CD4-positive, alpha-beta T cell treated with Interleukin-17A for 4 hours (primary cell): Measurements from ENCODE around the gene SMG6.
"Not testable (repeated sequence)": the region's sequence is repeated elsewhere in the genome, so short reads cannot be mapped to it uniquely, and the experiment has no call there.

Source experiments
- DNase-seq: peaks from one replicate; pipeline ENCODE4 v3.0.0-alpha.2; 2020; ENCODE audit warnings: mixed read lengths

Gene SMG6

GRCh38 chr17:2303204-2304188 lies at the start of gene SMG6, which contains the start of gene SRR:
Gene SMG6, minus strand, starts transcription at chr17:2303785. Its CDS starts 65 bp downstream, at chr17:2303720.
Gene SRR, plus strand, starts transcription at chr17:2303950. Its CDS starts 11,611 bp downstream, at chr17:2315561.
- peak; percentile 97 for DNase-seq

GRCh38 chr17:2351269-2351668 lies 47.7 kb upstream of the SMG6 start:
- DNase-seq = no peak

- no peak for DNase-seq
Observed at GRCh38 chr17:2347805-2348685, 44.5 kb upstream of the SMG6 start.

- no peak for DNase-seq
Observed at GRCh38 chr17:2346475-2346874, 42.9 kb upstream of the SMG6 start.

- no peak for DNase-seq
Observed at GRCh38 chr17:2344528-2344927, 40.9 kb upstream of the SMG6 start.

- DNase-seq = peak; percentile 37
Observed at GRCh38 chr17:2343421-2343820, 39.8 kb upstream of the SMG6 start.

- peak; percentile 17 for DNase-seq
Observed at GRCh38 chr17:2338315-2338657, 34.7 kb upstream of the SMG6 start.

- peak; percentile 60 for DNase-seq
Observed at GRCh38 chr17:2337544-2338314, 34.1 kb upstream of the SMG6 start.

- peak; percentile 78 for DNase-seq
Observed at GRCh38 chr17:2336852-2337543, 33.4 kb upstream of the SMG6 start, which contains the start of gene SGSM2. Gene SGSM2, plus strand, starts transcription at chr17:2337501. Its CDS starts 188 bp downstream, at chr17:2337689.

- DNase-seq = peak; percentile 91
Observed at GRCh38 chr17:2336215-2336851, 32.7 kb upstream of the SMG6 start, which contains the start of gene TSR1. Gene TSR1, minus strand, starts transcription at chr17:2336457. Its CDS starts 30 bp downstream, at chr17:2336427.

GRCh38 chr17:2335726-2336214 lies 32.2 kb upstream of the SMG6 start:
- peak; percentile 5 for DNase-seq

GRCh38 chr17:2331303-2331702 lies 27.7 kb upstream of the SMG6 start:
- DNase-seq = no peak

GRCh38 chr17:2323629-2324314 lies 20.2 kb upstream of the SMG6 start:
- DNase-seq = no peak

GRCh38 chr17:2321399-2321798 lies 17.8 kb upstream of the SMG6 start:
- DNase-seq = no peak

- no peak for DNase-seq
Observed at GRCh38 chr17:2319051-2319450, 15.5 kb upstream of the SMG6 start.

GRCh38 chr17:2317796-2318195 lies 14.2 kb upstream of the SMG6 start:
- DNase-seq = no peak

- not testable (repeated sequence) for DNase-seq
Observed at GRCh38 chr17:2316916-2317205, 13.3 kb upstream of the SMG6 start.

GRCh38 chr17:2312736-2313135 lies 9.2 kb upstream of the SMG6 start:
- DNase-seq = no peak

- DNase-seq = no peak
Observed at GRCh38 chr17:2309338-2310154, 6.0 kb upstream of the SMG6 start.

GRCh38 chr17:2304931-2305330 lies 1.3 kb upstream of the SMG6 start:
- DNase-seq = no peak
